Activated T-helper 1 cell treated with anti-CD3 and anti-CD28 coated beads, Interleukin-2, amount 50 U/mL, for 16 hours (primary cell): ENCODE data around the gene SNX24.
"Not testable (repeated sequence)": the region's sequence is repeated elsewhere in the genome, so short reads cannot be mapped to it uniquely, and the experiment has no call there.

ENCODE experiments used
- DNase-seq, 2 donors: peaks; one replicate each; pipeline ENCODE4 v3.0.0-alpha.2; 2020; ENCODE audit warnings: low read depth in 1 of 2, low spot score in 1 of 2

The SNX24 gene

GRCh38 chr5:122870219-122870856, 24.9 kb downstream of the SNX24 start:
- no peak for DNase-seq

- DNase-seq = no peak
Measured at GRCh38 chr5:122871661-122872060, 26.2 kb downstream of the SNX24 start.

GRCh38 chr5:122874179-122874875, 28.9 kb downstream of the SNX24 start:
- DNase-seq = no peak

- DNase-seq = no peak
Measured at GRCh38 chr5:122877518-122877917, 32.1 kb downstream of the SNX24 start.

GRCh38 chr5:122879076-122879475, 33.7 kb downstream of the SNX24 start:
- no peak for DNase-seq

- DNase-seq = no peak
Measured at GRCh38 chr5:122880170-122880689, 34.8 kb downstream of the SNX24 start.

GRCh38 chr5:122880749-122881148, 35.3 kb downstream of the SNX24 start:
- DNase-seq = no peak

- no peak for DNase-seq
Measured at GRCh38 chr5:122882831-122883230, 37.4 kb downstream of the SNX24 start.

GRCh38 chr5:122885045-122885517, 39.7 kb downstream of the SNX24 start:
- no peak for DNase-seq

- DNase-seq = no peak
Measured at GRCh38 chr5:122885891-122886290, 40.5 kb downstream of the SNX24 start.

GRCh38 chr5:122895141-122895540, 49.7 kb downstream of the SNX24 start:
- no peak for DNase-seq

- DNase-seq = no peak
Measured at GRCh38 chr5:122896598-122897282, 51.3 kb downstream of the SNX24 start.

GRCh38 chr5:122897283-122897602, 51.8 kb downstream of the SNX24 start:
- no peak for DNase-seq

GRCh38 chr5:122901346-122901745, 55.9 kb downstream of the SNX24 start:
- DNase-seq = no peak

- no peak for DNase-seq
Measured at GRCh38 chr5:122902263-122902662, 56.9 kb downstream of the SNX24 start.

GRCh38 chr5:122906768-122907167, 61.4 kb downstream of the SNX24 start:
- DNase-seq = no peak

- no peak for DNase-seq
Measured at GRCh38 chr5:122907276-122907675, 61.9 kb downstream of the SNX24 start.

- DNase-seq = no peak
Measured at GRCh38 chr5:122908108-122908507, 62.7 kb downstream of the SNX24 start.

GRCh38 chr5:122908662-122909061, 63.2 kb downstream of the SNX24 start:
- no peak for DNase-seq

- DNase-seq = no peak
Measured at GRCh38 chr5:122909470-122910100, 64.2 kb downstream of the SNX24 start.

GRCh38 chr5:122913436-122913835, 68.0 kb downstream of the SNX24 start:
- DNase-seq = not testable (repeated sequence)
